ENCODE data around the gene TP53TG5. TPM values are rescaled to one million over a fixed set of nuclear protein-coding genes. Genes with fewer than 3 reads are reported as not detected.

The TP53TG5 gene
- total RNA-seq, 2 experiments from 2014 or later: 0.19 TPM; not detected in 1

Other genes with a start within 250 kb of the TP53TG5 start
- not detected for gene PI3, start 203.4 kb downstream of the TP53TG5 start, total RNA-seq
- not detected for gene SEMG1, start 171.3 kb downstream of the TP53TG5 start, total RNA-seq
- not detected for gene SEMG2, start 157.0 kb downstream of the TP53TG5 start, total RNA-seq
- gene SLPI, start 123.8 kb downstream of the TP53TG5 start, total RNA-seq: not detected
- gene RBPJL, start 71.5 kb downstream of the TP53TG5 start, total RNA-seq: not detected
- under 1 TPM; 0.32 to 0.36 TPM for gene MATN4, start 70.0 kb downstream of the TP53TG5 start, total RNA-seq
- gene SDC4, start 29.9 kb downstream of the TP53TG5 start, total RNA-seq: 10 to 100 TPM; 88.0 to 88.3 TPM
- gene SYS1, start 15.2 kb downstream of the TP53TG5 start, total RNA-seq: 10 to 100 TPM; 33.2 to 38.8 TPM
- gene DBNDD2, start 30.0 kb upstream of the TP53TG5 start, total RNA-seq: 10 to 100 TPM; 10.4 to 10.6 TPM
- 10 to 100 TPM; 76.6 to 80.1 TPM for gene PIGT, start 37.8 kb upstream of the TP53TG5 start, total RNA-seq
- gene WFDC2, start 91.4 kb upstream of the TP53TG5 start, total RNA-seq: not detected
- gene SPINT3, start 137.3 kb upstream of the TP53TG5 start, total RNA-seq: not detected
- not detected for gene WFDC6, start 161.2 kb upstream of the TP53TG5 start, total RNA-seq
- not detected for gene EPPIN, start 169.1 kb upstream of the TP53TG5 start, total RNA-seq
- gene WFDC8, start 201.0 kb upstream of the TP53TG5 start, total RNA-seq: not detected